ENCODE measurements around the gene RFX2.
"Not testable (repeated sequence)": the region's sequence is repeated elsewhere in the genome, so short reads cannot be mapped to it uniquely, and the experiment has no call there.

Gene RFX2

DNA sequence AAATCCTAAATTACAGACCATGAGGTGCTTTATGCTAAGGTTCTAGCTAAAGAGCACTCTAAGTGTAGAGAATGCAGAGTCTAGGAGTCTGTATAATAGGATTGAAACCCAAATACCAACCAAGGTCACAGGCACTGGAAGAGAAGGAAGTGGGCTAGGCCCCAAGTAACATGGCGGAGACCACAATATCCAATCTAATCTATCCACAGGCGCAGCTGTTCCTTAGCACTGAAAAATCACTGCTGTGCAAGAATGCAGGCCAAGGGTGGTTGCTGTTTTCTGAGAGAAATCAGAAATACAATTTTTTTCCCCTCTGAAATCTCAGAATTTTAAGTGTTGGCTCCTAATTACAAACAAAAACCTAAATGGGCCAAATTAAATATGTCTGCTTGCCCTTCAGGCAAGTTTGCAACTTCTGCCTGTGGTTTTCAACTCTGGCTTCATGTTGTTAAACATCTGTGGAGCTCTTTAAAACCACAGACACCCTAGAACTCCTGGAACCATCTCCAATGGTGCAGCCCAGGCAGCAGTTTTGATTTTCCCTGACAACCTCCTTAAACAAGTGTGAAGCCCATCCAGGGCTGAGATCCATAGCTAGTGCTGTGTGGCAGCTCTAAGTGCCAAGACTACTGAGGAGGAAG is 138.5 kb downstream of the RFX2 start:
- DNase-seq (ENCODE audit: low spot score) = no peak

DNA sequence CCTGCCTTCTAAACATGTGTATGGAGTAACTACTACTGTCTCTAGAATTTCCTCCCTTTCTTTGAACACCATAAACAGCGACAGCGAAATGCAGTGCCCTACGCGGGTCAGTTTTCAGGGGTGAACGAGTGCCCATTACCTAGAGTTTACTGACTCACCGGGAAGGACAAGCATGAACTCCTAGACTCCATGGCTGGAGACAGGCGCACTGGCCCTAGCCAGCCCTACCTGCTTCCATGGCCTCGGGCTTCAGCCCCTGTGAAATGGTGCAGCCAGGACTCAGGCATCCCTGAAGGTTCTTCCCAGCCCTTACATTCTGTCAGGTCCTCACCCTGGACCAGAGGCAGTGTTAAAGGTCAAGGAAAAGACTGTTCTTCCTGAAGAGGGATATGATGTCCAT is 140.8 kb downstream of the RFX2 start:
- DNase-seq (ENCODE audit: low spot score) = no peak

DNA sequence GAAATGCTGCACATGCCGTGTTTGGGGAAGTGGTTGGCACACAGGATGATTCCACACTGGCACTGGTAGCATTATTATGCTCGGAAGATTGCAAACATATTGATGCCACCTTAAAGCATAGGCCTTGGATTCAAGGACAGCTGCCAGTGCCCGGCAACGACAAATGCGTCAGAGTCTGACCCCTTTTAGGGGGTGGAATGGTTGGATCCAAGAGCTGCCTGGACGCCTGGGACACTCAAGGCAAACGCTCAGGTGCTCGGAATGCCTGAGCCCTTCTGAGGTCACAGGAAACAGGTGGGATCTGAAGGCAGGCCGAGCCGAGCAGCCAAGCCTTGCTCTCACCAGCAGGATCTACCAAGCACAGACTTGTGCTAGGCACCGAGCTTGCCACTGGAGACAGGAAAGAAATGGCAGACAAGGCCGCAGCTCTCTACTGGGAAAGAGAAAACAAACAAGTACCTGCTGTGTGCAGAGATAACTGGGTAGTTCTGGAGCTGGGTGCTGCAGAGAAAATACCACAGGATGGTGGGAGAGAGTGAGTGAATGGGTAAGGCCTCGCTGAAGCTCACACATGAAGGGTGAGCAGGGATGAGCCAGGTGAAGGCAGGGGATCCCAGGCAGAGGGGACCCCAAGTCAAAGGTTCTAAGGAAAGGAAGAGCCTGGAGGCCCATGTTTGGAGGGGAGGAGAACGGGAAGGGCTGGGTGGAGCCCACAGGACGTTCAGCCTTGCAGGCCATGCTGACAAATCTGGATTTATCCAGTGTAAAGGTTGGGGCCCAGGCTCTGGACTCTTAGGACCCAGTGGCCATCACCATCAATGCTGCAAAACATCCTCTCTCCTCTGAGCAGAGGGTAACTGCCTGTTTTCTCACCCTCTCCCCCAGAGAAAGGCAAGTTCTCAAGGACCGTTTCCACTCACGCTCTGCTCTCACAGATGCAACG is 141.6 kb downstream of the RFX2 start:
- DNase-seq (ENCODE audit: low spot score) = no peak

DNA sequence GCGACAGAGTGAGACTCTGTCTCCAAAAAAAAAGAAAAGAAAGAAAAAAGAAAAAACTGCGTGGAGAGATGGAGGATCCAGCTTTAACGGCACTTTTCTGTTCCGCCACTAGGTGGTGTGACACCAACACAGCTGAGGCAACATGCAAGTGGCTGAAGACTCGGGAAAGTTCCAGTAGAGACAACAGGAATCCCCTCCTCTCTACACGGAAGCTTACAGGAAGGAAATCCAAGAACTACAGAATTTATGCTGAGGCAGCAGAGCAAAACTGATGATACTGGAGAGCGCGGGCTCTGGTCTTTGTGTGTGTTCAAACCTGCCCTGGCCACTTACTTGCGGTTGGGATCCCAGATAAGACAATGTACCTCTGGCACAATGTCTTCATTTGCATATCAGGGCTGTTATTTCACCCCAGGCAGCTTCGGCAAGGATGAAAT is 142.3 kb downstream of the RFX2 start:
- DNase-seq (ENCODE audit: low spot score) = peak; percentile 75

DNA sequence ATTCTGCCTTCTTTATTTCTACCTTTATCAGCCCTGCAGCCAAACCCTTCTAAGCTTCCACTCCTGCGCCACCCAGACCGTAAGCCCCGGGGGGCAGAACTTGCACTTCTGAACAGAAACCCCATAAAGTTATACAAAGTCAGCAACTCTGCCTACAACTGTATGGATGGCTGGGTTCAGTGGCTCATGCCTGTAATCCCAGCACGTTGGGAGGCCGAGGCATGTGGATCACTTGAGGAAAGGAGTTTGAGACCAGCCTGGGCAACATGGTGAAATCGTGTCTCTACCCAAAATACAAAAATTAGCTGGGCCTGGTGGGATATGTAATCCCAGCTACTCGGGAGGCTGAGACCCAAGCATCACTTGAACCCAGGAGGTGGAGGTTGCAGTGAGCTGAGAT is 142.7 kb downstream of the RFX2 start:
- DNase-seq (ENCODE audit: low spot score) = no peak

DNA sequence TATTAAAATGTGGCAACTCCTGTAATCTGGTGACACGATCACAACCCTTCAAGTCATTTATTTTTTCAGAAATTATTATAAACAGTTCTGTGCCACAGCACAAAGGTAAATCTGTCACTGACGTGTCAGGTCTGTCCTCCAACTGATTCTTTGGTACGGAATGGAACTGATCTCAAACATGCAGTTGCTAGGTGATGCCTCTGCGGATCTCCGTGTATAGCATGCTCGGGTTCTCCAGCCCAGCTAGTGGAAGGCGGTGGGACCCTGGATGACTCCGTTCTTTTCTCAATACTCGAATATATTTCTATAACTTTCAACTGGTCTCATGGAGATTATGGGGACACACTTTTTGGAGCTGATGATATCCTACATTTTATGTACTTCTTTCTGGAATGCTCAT is 143.4 kb downstream of the RFX2 start:
- DNase-seq (ENCODE audit: low spot score) = no peak

DNA sequence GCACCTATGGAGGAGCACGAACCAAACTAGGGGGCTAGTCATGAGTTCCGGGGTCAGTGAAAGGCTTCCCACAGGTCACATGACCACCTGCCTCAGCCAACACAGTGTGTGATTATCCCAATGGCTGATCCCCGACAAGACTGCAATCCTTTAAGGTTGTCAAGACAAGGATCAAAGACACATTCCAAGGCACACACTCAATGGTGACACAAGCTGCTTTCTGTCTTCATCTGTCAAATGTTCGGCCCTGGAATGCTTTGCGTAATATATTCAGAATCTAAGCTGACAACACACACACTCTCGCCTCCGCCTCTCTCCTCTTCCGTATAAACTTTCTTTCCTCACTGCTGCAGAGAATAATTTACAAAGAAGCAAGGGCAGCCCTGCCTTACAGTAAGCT is 144.1 kb downstream of the RFX2 start:
- no peak for DNase-seq (ENCODE audit: low spot score)

DNA sequence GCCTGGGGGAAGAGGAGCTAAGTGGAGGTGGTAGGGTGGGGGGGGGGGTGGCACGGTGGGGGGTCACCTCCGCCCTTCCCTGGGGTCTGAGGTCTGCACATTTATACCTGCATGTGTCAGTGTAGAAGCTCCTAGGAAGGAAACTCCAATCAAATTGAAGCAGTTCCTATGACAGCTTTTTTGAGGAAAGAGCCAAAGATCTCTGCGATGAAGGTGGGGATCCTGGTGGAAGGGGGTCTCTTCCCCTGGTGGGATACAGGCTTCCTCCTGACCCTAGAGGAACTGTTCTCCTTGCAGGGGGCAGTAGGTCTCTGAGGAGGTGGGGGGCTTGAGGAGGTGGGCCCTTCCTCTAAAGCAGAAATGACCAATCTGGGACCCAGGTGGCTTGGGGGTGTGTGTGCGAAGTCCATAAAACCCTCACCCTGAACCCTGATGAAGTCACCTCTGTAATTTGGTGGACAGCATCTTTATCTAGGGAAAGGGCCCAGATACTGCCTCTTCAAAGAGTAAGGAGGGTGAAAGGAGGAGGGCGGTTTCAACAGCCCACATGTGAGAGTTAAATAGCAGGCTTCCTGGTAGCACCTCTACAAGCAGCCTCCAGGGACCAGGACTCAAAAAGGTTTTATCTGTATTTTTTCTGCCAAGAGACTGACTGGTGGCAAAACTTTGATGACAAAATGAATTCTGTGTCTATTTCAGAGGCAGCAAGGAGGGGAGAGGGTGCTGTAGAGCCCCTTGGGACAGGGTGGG is 145.3 kb downstream of the RFX2 start:
- DNase-seq (ENCODE audit: low spot score) = no peak

DNA sequence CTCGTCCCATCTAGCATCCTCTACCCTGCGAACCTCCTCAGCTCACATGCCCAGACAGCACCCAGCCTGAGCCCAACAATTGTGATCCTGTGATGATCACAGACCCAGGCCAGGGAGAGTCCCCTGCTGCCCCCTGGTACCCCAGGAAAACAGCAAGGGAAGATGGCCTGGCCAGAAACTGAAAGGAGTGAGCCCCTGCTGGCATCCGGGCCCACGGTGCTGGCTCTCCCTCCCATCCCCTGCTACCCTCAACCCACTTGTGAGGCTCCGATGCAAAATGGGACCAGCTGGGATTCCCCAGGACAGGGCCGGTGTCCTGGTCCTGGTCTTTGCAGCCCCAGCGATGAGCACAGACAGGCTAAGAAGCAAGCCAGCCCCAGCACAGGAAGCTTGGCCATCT is 146.4 kb downstream of the RFX2 start:
- DNase-seq (ENCODE audit: low spot score) = no peak

DNA sequence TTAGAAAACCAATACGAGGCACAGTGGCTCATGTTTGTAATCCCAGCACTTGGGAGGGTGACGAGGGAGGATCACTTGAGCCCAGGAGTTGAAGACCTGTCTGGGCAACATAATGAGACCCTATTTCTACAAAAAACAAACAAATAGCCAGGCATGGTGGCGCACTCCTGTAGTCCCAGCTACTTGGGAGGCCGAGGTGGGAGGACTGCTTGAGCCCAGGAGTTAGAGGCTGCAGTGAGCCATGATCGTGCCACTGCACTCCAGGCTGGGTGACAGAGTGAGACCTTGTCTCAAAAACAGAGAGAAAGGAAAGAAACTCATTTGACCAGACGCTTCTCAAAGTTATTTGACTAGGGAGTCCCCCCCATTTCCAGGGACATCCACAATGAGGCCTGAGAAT is 147.0 kb downstream of the RFX2 start:
- not testable (repeated sequence) for DNase-seq (ENCODE audit: low spot score)

DNA sequence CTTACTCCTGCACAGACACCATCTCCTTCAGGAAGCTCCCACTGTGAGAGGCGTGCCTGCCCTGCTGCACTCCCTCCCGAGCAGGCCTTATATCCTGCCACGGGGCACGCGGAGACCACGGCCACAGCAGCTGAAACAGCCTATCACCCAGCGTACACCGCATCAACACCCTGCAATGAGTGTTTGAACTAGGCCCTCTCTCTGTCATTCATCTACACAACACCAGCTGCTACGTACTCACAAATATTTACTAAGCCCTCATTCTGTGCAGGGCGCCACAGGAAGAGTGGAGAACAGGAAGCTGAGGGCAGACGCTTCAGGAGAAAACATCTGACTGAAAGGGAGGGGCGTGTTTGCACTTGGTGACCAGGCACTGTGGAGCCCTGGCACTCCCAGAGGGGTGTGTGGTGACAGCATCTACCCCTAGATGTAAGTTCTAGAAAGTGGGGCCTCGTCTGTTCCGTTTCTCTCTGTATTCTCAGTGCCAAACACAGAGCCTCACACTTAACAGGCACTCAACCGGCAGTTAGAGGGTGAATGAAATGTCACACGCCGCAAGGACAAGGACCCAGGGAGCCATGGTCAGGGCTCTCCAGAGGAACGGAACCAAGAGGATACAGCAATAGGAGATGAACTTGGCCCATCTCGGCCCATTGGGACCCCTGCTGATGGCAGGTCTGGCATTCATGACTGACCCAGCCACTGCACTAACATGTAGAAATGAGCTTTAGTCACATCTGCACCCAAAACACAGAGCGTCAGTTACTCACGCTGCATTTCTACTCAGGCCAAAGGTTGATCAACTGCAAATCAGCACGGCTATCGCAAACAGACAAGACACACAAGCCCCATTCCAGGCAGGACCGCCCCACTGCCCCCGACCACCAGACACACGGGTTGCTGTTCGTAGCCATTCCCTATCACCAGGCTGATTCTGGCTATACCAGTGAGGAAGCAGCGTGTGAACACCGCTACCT is 148.0 kb downstream of the RFX2 start:
- DNase-seq (ENCODE audit: low spot score) = no peak

DNA sequence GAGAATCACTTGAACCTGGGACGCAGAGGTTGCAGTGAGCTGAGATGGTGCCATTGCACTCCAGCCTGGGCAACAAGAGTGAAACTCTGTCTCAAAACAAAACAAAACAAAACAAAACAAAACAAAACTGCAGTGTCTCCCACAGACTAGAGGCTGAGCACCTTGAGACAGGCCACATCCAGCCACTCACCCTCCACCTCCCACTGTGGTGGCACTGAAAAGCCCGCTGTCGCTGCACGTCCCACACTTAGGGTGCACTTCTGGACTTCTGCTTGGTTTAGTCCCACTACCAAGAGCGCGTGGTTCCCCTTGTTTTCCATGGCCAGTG is 148.7 kb downstream of the RFX2 start:
- DNase-seq (ENCODE audit: low spot score) = not testable (repeated sequence)

DNA sequence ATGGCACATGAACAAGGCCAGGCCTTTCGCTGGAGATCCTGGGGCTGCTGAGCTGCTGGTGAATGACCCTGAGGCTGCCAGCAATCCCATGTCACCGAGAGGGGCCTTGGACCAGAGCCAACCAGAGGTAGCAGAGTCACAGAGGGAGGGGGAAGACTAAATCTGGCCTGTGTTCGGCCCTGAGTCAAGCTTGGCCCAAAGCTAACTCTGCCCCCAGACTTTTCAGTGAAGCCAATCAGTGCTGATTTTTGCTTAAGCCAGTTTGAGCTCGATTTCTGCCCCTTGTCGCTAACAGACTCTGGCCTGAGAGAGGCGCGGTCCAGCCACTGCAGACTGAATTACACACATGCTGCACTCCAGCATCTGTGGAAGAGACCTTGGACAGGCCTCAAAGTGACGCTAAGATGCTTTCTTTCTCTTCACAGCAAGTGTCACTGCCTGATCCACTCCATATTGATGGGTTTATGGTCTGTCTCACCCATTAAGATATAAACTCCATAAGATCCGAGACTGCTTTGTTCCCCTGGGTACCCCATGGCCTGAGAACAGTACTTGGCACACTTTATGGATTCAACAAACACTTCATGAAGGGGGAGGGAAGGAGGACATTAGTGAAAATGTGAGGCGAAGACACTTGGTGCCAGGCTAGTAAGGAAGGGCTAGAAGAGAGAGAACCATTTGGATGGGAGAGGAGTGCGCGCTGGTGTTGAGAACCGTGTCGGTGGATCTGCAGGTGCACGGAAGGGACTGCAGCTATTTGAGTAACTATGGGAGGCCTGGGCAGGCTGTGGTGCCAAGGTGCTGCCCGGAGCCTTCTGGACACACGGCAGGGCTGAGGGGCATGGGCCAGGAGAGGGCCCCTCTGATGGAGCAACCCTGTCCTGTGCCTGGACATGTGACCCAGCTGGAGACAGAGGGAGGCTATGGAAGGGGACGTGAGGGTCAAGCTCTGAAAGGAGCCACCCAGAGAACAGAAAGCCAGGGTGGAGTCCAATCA is 150.0 kb downstream of the RFX2 start:
- no peak for DNase-seq (ENCODE audit: low spot score)

DNA sequence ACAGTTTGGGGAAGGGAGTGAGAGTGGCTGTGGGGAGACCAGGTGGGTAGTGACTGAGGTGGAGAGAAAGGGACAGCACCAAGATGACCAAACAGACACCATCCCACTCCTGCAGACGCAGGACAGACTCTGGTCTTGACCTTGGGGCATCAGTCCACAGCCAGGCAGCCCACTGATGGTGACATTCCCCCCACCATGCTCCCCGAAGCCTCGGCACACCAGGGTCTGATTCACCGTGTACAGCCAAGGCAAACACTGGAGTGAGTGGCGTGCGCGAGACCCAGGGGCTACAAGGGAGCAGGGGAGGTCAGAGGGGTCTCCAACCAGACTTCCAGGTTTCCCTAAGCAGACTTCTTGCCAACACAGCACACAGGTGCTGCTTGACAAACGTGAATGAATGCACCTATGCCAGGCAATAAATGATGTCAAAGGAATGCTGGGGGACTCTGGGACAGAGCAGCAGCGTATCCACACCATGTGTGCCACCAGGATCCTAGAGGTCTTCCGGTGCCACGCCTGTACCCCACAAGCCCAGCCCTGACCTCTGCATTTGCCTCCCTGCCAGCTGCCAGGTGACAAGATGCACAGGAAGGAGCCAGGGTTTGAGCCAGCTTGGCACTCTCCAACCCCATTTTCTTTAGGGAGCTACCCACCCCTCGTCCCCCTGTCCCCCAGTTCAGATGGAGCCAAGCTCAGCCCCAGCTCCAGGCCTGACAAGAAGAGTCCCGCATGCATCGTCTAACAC is 150.9 kb downstream of the RFX2 start:
- no peak for DNase-seq (ENCODE audit: low spot score)

DNA sequence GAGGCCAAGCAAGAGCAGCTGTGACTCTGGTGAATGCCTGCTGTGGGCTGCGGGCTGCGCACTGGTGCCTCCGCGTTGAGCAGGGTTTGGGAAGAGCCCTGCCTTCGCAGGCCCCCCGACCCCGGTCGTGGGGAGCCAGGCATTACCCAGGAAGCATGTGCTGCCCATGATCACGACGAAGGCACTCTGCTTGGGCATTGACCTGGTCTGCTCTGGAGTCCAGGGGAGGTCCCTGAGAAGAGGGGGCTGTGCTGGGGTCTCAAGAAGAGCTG is 151.5 kb downstream of the RFX2 start:
- no peak for DNase-seq (ENCODE audit: low spot score)

DNA sequence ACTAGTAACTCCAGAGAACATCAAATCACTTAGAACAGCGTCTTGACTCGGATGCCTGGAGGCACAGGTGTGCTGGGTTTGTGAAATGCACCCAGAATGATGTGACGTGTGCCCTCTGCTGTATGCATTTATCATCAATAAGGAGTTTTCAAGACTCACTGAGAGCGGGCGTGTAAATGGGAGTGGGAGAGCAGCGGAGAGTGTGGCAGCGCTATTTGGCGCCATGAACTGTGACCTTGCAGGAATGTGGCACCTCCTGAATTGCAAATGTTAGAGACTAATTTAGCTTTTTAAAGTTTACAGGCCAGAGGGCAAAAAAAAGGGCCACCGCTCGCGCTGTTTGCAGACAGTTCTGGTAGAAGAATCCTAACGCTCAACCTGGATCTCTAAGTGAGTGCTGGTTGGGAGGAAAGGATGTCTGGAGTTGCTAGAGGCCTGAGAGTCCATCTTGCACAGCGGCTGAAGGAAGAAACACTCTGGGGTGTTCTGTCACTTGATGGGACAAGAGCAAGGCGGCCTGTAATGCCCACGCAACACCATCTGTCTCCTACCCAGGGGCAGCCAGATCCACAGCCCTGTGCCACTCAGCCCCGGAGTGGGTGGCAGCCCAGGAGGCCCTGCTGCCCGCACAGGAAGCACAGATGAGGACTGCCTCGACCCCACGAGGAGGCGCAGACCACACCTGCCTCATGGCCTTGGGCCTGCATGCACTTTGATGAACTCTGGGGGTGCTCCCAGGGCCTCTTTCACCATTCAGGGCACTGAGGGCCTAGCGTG is 152.0 kb downstream of the RFX2 start:
- DNase-seq (ENCODE audit: low spot score) = no peak

DNA sequence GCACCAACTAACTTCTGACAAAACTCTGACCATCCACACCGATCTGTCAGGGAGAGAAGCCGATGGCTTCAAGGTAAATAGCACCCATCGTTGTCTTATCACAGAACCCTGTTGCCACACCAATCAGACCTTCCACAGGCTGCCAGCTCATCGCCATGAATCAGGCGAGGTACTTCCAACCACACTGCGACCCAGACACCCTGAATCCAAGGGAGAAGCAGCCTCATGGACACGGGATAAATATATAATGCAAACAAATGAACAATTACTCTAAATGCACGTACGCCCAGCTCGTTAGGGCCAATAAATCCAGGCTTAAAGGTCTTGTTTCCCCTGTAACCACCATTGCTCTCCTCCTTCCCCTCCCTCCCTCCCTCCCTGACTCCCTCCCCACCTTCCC is 153.1 kb downstream of the RFX2 start:
- DNase-seq (ENCODE audit: low spot score) = no peak

DNA sequence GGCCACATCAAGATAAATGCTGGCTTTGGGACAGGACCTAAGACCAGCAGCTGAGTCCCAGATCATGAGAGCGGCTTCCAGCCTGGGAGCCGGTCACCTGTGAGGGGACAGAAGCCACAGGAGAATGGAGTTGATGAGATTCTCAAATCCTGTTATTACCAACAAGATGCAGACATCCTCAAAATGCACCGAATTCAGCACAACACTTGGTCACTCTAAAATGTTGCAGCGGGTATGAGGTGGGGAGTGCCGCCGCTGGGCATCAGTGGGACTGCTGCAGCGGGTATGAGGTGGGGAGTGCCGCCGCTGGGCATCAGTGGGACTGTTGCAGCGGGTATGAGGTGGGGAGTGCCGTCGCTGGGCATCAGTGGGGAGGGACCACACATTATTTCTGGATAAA is 153.6 kb downstream of the RFX2 start:
- DNase-seq (ENCODE audit: low spot score) = no peak

DNA sequence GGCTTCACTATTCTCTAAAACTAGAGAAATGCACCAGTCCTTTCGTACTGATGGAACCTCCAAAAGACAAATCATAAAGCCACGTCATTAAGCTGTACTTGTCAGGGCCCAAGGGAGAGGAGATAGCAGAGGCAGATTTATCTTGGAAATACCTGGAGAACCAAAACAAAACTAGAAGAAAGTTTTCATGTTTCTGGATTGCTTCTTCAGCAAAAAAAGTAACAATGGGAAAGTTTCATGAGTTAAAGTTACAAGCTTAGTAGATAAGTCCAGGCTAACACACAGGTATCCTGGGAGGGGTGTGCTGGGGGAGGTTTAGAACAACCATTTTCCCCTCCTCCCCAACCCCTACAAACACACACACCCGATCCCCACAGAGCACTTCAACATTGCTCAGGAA is 154.0 kb downstream of the RFX2 start:
- no peak for DNase-seq (ENCODE audit: low spot score)

Data from hematopoietic multipotent progenitor cell treated with erythropoietin and hydrocortisone succinate and interleukin-3 and kit ligand, for 15 days (in vitro differentiated cells).